ENCODE measurements around the gene TRAPPC2B. TPM values are rescaled to one million over a fixed set of nuclear protein-coding genes. Genes with fewer than 3 reads are reported as not detected.

Gene TRAPPC2B
- total and polyA plus RNA-seq, 2 of the 13 experiments (the other 11 are each of a cell fraction or from before 2014, with no cell fraction given) = 13.3 to 17.7 TPM

DNA sequence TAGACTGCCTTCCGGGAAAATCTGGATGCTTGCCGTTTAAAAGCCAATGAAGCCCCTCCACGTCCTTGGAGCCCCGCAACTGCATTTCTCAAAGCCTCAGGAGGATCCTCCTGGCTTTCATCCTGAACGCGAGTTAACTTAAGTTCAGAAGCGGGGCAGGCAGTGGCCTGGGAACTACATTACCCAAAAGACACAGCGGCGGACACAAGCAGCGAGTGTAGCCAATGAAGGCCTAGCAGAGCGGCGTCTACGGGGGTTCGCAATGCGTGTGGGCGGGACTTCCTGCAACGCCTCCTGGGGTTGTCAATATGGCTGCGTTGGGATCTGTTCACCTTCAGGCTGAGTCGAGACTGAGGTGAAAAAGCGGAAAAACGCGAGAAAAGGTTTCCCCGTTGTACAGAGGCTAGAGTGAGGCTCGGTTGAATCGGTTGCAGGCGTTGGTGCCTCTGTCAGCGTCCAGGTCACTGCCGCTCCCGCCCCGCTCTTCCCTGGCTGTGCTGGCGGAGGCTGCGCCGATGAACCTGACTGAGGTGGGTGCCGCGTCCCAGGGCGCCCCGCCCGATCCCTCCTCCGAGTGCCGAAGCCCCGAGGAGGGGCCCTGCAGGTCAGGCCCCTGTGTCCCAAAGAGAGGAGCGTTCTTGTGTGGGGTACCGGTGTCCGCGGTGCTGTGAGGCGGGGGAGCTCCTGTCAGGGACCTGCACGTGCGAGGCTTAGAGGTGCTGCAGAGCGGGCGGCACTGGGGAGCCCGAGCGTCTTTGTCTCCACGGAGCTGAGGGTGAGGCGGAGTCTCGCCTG lies 47.7 kb downstream of the TRAPPC2B start, which contains the start of gene ZNF17:
ZNF17 (plus strand) TSS at position 285 of the 795 bp plus-strand sequence. CDS start 2,455 bp downstream, outside the sequence.
- TSS peak; percentile 73 for BruUV-seq (replicated peaks)
- POLR2A ChIA-PET = interaction anchor here (1.1 kb wide), 1 partner anchor 43 kb away, joined by 3 read pairs; no protein-coding TSS in a partner anchor
- H3K79me2 ChIP-seq (ENCODE audit: insufficient read depth, low read length) = peaks cover 12% of the 10 kb centered on the region
- H3K4me2 ChIP-seq (ENCODE audit: low read depth, low read length) = peak within 1 kb of the TSS; percentile 90
- H3K9me3 ChIP-seq (ENCODE audit: low read length) = no peaks in the 10 kb centered on the region
- peak; percentile 85 for FAIRE-seq
- DNase-seq (ENCODE audit: low spot score) = peak; percentile 91
- ATAC-seq = peak; percentile 99
- CTCF ChIA-PET (ENCODE audit: low intra/inter-chr PET ratio, low total read pairs) = no interaction called here
- peak within 1 kb of the TSS; percentile 77 for H3K9ac ChIP-seq (ENCODE audit: insufficient read depth, low read depth, low read length)
- H3K36me3 ChIP-seq (replicated peaks in 1 of 2; ENCODE audit: control insufficient read depth in 1 of 2, insufficient read depth in 2 of 2, low read length in 2 of 2) = peaks cover 0 to 9% of the 10 kb centered on the region in 2 experiments; a peak in 2 of 5 replicates
- H3K27me3 ChIP-seq (ENCODE audit: control insufficient read depth in 1 of 2, insufficient read depth in 2 of 2, low read length in 2 of 2) = no peaks in the 10 kb centered on the region; a peak in 1 of 5 replicates
- in situ Hi-C loops (cut with HindIII; ENCODE audit: extremely low pct_ligation_motif_present, low pct_unique_long_range_greater_than_20kb) (no loop called here), intact Hi-C loops (cut with micrococcal nuclease; ENCODE audit: unreplicated experiment) (no loop called here)
- peak within 1 kb of the TSS; percentile 36 for H3K27ac ChIP-seq (ENCODE audit: extremely low read length, insufficient read depth, low read length)
- H3K4me1 ChIP-seq (ENCODE audit: insufficient read depth, low read length) = peaks cover 26% of the 10 kb centered on the region
- H2AFZ ChIP-seq (ENCODE audit: low read length) = peak within 1 kb of the TSS; percentile 83
- WGBS (ENCODE audit: low lambda C conversion rate) = 1% methylated on average over 24 of the region's 55 CpGs
- H4K20me1 ChIP-seq (ENCODE audit: insufficient read depth, low read length) = no peaks in the 10 kb centered on the region
- peak within 1 kb of the TSS; percentile 78 to 89 (median 83) for H3K4me3 ChIP-seq (replicated peaks in 1 of 3; ENCODE audit: insufficient read depth in 1 of 3, low read depth in 2 of 3, low read length in 3 of 3)
- no peak for TF ChIP-seq ZNF136 (CRISPR knock-in tag; IDR thresholded peaks at IDR 0.05; ENCODE audit: low read depth)
- TF ChIP-seq NCOA2 (CRISPR knock-in tag; IDR thresholded peaks at IDR 0.05) = peak; percentile 28; the same call in 1 of the 2 replicates
- TF ChIP-seq, protein P1, sequence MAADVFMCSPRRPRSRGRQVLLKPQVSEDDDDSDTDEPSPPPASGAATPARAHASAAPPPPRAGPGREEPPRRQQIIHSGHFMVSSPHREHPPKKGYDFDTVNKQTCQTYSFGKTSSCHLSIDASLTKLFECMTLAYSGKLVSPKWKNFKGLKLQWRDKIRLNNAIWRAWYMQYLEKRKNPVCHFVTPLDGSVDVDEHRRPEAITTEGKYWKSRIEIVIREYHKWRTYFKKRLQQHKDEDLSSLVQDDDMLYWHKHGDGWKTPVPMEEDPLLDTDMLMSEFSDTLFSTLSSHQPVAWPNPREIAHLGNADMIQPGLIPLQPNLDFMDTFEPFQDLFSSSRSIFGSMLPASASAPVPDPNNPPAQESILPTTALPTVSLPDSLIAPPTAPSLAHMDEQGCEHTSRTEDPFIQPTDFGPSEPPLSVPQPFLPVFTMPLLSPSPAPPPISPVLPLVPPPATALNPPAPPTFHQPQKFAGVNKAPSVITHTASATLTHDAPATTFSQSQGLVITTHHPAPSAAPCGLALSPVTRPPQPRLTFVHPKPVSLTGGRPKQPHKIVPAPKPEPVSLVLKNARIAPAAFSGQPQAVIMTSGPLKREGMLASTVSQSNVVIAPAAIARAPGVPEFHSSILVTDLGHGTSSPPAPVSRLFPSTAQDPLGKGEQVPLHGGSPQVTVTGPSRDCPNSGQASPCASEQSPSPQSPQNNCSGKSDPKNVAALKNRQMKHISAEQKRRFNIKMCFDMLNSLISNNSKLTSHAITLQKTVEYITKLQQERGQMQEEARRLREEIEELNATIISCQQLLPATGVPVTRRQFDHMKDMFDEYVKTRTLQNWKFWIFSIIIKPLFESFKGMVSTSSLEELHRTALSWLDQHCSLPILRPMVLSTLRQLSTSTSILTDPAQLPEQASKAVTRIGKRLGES (CRISPR knock-in tag; IDR thresholded peaks at IDR 0.05; ENCODE audit: borderline replicate concordance) = 0 out of 2 replicates have a peak, but pooled peaks have one; percentile 6
- TF ChIP-seq ASH2L (IDR thresholded peaks at IDR 0.05; ENCODE audit: insufficient read length, low read depth, low read length) = peak; percentile 69
- TF ChIP-seq POLR2G (IDR thresholded peaks at IDR 0.05; ENCODE audit: low read depth, low read length) = peak; percentile 77
- no peak for TF ChIP-seq HDAC6 (IDR thresholded peaks at IDR 0.05; ENCODE audit: low read depth, low read length)
- peak; percentile 76 for TF ChIP-seq POLR2AphosphoS5 (IDR thresholded peaks at IDR 0.05; ENCODE audit: low read depth, low read length)
- no peak for TF ChIP-seq HOXA7 (CRISPR knock-in tag; IDR thresholded peaks at IDR 0.05)
- TF ChIP-seq CHD4 (IDR thresholded peaks at IDR 0.05; ENCODE audit: borderline replicate concordance, low read length) = no peak
- peak; percentile 94 for TF ChIP-seq YY1 (IDR thresholded peaks at IDR 0.05; ENCODE audit: insufficient read depth, insufficient replicate concordance, low read depth, low read length)
- peak; percentile 96 for TF ChIP-seq KDM5A (IDR thresholded peaks at IDR 0.05; ENCODE audit: borderline replicate concordance, low read length)
- TF ChIP-seq DMAP1 (CRISPR knock-in tag; IDR thresholded peaks at IDR 0.05) = 0 out of 2 replicates have a peak, but pooled peaks have one; percentile 48
- TF ChIP-seq NONO (IDR thresholded peaks at IDR 0.05) = no peak
- 0 out of 2 replicates have a peak, but pooled peaks have one; percentile 47 for TF ChIP-seq NONO (CRISPR knock-in tag; conservative IDR thresholded peaks at IDR 0.05)
- TF ChIP-seq, protein P2, sequence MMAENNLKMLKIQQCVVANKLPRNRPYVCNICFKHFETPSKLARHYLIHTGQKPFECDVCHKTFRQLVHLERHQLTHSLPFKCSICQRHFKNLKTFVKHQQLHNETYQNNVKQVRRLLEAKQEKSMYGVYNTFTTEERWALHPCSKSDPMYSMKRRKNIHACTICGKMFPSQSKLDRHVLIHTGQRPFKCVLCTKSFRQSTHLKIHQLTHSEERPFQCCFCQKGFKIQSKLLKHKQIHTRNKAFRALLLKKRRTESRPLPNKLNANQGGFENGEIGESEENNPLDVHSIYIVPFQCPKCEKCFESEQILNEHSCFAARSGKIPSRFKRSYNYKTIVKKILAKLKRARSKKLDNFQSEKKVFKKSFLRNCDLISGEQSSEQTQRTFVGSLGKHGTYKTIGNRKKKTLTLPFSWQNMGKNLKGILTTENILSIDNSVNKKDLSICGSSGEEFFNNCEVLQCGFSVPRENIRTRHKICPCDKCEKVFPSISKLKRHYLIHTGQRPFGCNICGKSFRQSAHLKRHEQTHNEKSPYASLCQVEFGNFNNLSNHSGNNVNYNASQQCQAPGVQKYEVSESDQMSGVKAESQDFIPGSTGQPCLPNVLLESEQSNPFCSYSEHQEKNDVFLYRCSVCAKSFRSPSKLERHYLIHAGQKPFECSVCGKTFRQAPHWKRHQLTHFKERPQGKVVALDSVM (CRISPR knock-in tag; IDR thresholded peaks at IDR 0.05) = 0 out of 2 replicates have a peak, but pooled peaks have one; percentile 21
- 0 out of 2 replicates have a peak, but pooled peaks have one; percentile 37 for TF ChIP-seq THRA (CRISPR knock-in tag; IDR thresholded peaks at IDR 0.05; ENCODE audit: borderline replicate concordance)
